ENCODE measurements around the gene NSG1. TPM values are rescaled to one million over a fixed set of nuclear protein-coding genes. Genes with fewer than 3 reads are reported as not detected.
"Not testable (repeated sequence)": the region's sequence is repeated elsewhere in the genome, so short reads cannot be mapped to it uniquely, and the experiment has no call there.

The NSG1 gene
- polyA plus RNA-seq, 4 donors: 0.27 to 12.2 (median 8.2) TPM; not detected in 1

DNA sequence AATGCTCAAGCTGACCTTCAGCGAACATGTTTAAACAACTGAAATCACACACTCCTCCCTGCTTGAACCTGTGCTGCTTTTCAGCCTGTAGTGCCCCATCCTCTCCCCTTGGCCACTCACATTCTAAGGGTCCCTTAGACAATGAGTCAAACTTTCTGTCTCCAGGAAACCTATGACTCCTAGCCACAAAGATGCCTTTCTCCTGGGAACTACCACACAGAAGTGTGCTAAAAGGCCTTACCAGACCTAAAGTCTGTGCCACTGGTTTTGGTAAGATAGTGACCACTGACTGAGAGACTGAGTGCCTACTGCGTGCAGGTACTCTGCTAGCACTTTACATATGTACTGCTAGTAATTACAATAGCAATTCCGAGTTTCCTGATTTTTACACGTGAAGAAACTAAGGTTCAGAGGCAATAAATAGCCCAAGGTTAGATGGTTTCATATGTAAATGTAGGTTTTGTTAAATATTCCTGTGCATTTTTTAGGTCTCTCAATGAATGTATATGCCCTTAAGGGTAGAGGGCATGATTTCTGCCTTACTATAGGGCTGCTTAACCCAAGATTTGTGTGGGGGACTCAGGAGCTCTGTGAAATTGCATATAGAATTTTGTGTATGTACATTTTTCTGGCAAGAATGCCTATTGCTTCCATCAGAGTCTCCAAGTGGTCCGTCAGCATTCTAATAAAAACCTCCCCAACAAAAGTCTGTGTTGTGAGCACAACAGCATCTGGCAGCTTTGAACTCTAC, 71.1 kb downstream of the NSG1 start:
- no peak for FAIRE-seq

DNA sequence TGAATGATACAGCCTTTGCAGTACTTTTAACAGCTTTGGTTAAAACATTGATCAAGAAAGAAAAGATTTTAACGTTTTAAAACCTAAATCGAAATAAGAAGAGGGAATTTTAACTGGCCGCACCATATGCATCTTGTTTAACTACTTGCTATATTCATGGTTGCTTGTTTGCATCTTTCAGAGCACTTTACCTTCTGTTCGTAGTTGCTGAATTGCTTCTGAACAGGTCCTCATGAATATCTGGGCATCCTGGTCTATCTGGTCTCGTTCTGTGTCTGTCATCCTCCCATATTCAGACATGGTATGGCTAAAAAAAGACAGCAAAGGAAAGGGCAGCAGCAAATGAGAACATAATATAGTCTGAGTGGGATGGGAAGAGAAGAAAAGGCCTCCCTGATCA, 72.3 kb downstream of the NSG1 start:
- WGBS, 3 donors: 89 to 96% (median 94%) methylated on average over 5 of the region's 5 CpGs
- Histone ChIP-seq H3K27ac (ENCODE audit: low read depth in 1 of 3, low read length in 2 of 3) (no peak overlapping the region), H3K4me3 (ENCODE audit: low read depth in 1 of 3, low read length in 3 of 3) (no peak overlapping the region), H3K4me1 (ENCODE audit: control insufficient read depth in 3 of 3, insufficient read depth in 2 of 3, low read depth in 1 of 3, low read length in 2 of 3) (no peaks in the 10 kb centered on the region), H3K27me3 (ENCODE audit: control insufficient read depth in 3 of 3, insufficient read depth in 3 of 3, low read length in 3 of 3) (no peaks in the 10 kb centered on the region), H3K9me3 (ENCODE audit: control insufficient read depth in 2 of 2, insufficient read depth in 1 of 2, low read depth in 1 of 2, low read length in 1 of 2) (no peaks in the 10 kb centered on the region), H3K36me3 (ENCODE audit: control insufficient read depth in 3 of 3, insufficient read depth in 2 of 3, low read depth in 1 of 3, low read length in 3 of 3) (peaks cover 4 to 20% (median 10%) of the 10 kb centered on the region in 3 donors)
- FAIRE-seq (no peak), DNase-seq (no peak)

More for the DNA sequence above, 71.1 kb downstream of the NSG1 start:
- no peak overlapping the region for H3K4me3 ChIP-seq (ENCODE audit: low read depth in 1 of 3, low read length in 3 of 3)
- H3K36me3 ChIP-seq (ENCODE audit: control insufficient read depth in 3 of 3, insufficient read depth in 2 of 3, low read depth in 1 of 3, low read length in 3 of 3): peaks cover 4 to 20% (median 12%) of the 10 kb centered on the region in 3 donors
- no peak for DNase-seq
- H3K27ac ChIP-seq (ENCODE audit: low read depth in 1 of 3, low read length in 2 of 3): no peak overlapping the region
- H3K9me3 ChIP-seq (ENCODE audit: control insufficient read depth in 2 of 2, insufficient read depth in 1 of 2, low read depth in 1 of 2, low read length in 1 of 2): no peaks in the 10 kb centered on the region
- WGBS, 3 donors: 74 to 88% (median 82%) methylated on average over 5 of the region's 5 CpGs
- no peaks in the 10 kb centered on the region for H3K27me3 ChIP-seq (ENCODE audit: control insufficient read depth in 3 of 3, insufficient read depth in 3 of 3, low read length in 3 of 3)
- no peaks in the 10 kb centered on the region for H3K4me1 ChIP-seq (ENCODE audit: control insufficient read depth in 3 of 3, insufficient read depth in 2 of 3, low read depth in 1 of 3, low read length in 2 of 3)

DNA sequence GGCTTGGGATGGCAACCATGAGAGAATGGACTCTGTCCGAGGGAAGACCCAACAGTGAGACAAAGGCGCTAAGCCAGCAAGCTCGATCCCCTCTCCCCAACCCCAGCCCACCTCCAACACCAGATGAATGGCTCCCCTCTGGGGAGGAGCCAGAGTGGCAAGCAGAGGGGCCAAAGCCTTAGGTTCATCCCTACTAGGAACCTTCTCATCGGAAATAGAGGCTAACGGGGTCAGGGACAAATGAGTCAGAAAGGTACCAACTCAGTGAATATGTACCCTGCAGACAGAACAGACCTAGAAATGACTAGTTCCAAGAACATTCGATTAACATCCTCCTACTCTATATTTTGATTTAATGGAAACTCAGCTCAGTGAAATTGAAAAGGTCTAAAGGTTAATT, 73.9 kb downstream of the NSG1 start:
- FAIRE-seq (no peak), DNase-seq (no peak)
- Histone ChIP-seq H3K4me1 (ENCODE audit: control insufficient read depth in 3 of 3, insufficient read depth in 2 of 3, low read depth in 1 of 3, low read length in 2 of 3) (no peaks in the 10 kb centered on the region), H3K27ac (ENCODE audit: low read depth in 1 of 3, low read length in 2 of 3) (no peak overlapping the region), H3K27me3 (ENCODE audit: control insufficient read depth in 3 of 3, insufficient read depth in 3 of 3, low read length in 3 of 3) (no peaks in the 10 kb centered on the region), H3K4me3 (ENCODE audit: low read depth in 1 of 3, low read length in 3 of 3) (no peak overlapping the region), H3K9me3 (ENCODE audit: control insufficient read depth in 2 of 2, insufficient read depth in 1 of 2, low read depth in 1 of 2, low read length in 1 of 2) (no peaks in the 10 kb centered on the region), H3K36me3 (ENCODE audit: control insufficient read depth in 3 of 3, insufficient read depth in 2 of 3, low read depth in 1 of 3, low read length in 3 of 3) (peaks cover 4 to 15% (median 12%) of the 10 kb centered on the region in 3 donors)
- WGBS, 3 donors: 86 to 93% (median 87%) methylated on average over 6 of the region's 6 CpGs

DNA sequence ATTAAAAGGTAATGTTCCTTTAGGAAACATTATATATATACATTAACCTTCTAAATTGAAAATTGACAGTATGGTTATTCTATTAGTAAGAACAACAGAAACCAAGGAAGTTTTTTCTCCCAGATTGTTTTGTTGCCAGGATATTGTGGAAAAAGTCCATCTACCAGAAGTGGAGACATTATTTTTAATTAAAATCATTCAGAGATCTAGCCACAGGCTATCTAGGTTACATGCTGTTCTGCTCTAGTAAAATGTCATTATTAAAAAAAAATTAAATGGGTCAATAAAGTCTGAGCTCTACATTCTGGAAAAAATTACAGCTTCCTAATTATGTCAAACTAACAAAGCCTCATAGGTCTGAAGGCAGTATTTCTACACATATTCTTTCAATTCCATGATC, 74.3 kb downstream of the NSG1 start:
- DNase-seq (no peak), FAIRE-seq (no peak)
- Histone ChIP-seq H3K4me3 (ENCODE audit: low read depth in 1 of 3, low read length in 3 of 3) (no peak overlapping the region), H3K9me3 (ENCODE audit: control insufficient read depth in 2 of 2, insufficient read depth in 1 of 2, low read depth in 1 of 2, low read length in 1 of 2) (peaks cover 0 to 2% of the 10 kb centered on the region in 2 donors), H3K27me3 (ENCODE audit: control insufficient read depth in 3 of 3, insufficient read depth in 3 of 3, low read length in 3 of 3) (no peaks in the 10 kb centered on the region), H3K27ac (ENCODE audit: low read depth in 1 of 3, low read length in 2 of 3) (peak overlapping the region in 1 of 3 donors; percentile 79), H3K4me1 (ENCODE audit: control insufficient read depth in 3 of 3, insufficient read depth in 2 of 3, low read depth in 1 of 3, low read length in 2 of 3) (no peaks in the 10 kb centered on the region), H3K36me3 (ENCODE audit: control insufficient read depth in 3 of 3, insufficient read depth in 2 of 3, low read depth in 1 of 3, low read length in 3 of 3) (peaks cover 4 to 14% (median 12%) of the 10 kb centered on the region in 3 donors)

DNA sequence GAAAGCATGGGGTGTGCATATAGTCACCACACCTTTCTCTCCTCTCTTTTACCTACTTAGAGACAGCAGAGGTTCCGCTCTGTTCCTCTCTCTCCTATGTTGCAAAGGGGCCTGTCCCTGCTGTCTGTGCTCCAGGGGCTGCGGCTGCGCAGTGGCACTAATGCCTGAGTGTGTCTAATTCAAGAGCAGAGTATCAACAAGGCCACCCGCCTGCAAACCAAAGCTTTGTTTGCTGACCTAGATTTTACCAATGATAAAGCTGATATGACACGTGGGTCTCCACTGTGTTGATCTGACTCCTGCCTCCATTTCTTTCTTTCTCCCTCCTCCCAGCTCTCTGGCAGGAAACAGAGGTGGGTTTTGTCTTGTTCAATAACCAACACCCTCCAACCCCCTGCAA, 74.9 kb downstream of the NSG1 start:
- H3K27ac ChIP-seq (ENCODE audit: low read depth in 1 of 3, low read length in 2 of 3): peak overlapping the region in 1 of 3 donors; percentile 79
- H3K36me3 ChIP-seq (ENCODE audit: control insufficient read depth in 3 of 3, insufficient read depth in 2 of 3, low read depth in 1 of 3, low read length in 3 of 3): peaks cover 4 to 14% (median 12%) of the 10 kb centered on the region in 3 donors
- 59 to 70% (median 66%) methylated on average over 5 of the region's 5 CpGs for WGBS, 3 donors
- peaks cover 0 to 2% of the 10 kb centered on the region in 2 donors for H3K9me3 ChIP-seq (ENCODE audit: control insufficient read depth in 2 of 2, insufficient read depth in 1 of 2, low read depth in 1 of 2, low read length in 1 of 2)
- no peaks in the 10 kb centered on the region for H3K27me3 ChIP-seq (ENCODE audit: control insufficient read depth in 3 of 3, insufficient read depth in 3 of 3, low read length in 3 of 3)
- H3K4me3 ChIP-seq (ENCODE audit: low read depth in 1 of 3, low read length in 3 of 3): no peak overlapping the region
- DNase-seq: peak in 1 of 2 donors; percentile 36
- no peak for FAIRE-seq
- H3K4me1 ChIP-seq (ENCODE audit: control insufficient read depth in 3 of 3, insufficient read depth in 2 of 3, low read depth in 1 of 3, low read length in 2 of 3): no peaks in the 10 kb centered on the region

DNA sequence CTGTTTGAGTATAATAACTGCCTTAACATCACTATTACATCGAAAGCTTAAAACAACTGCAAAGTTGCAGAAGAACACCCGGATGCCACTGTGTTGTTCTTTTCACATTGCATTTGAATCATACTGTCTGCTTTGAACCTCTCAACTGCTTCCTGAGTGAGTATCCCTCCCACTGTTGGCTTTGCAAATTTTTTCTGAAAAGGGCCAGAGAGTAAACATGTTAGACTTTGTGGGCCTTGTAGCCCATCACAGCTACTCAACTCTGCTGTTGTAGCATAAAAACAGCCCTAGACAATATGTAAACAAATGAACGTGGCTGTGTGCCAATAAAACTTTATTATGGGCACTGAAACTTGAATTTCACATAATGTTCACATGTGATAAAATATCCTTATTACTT, 76.1 kb downstream of the NSG1 start:
- Histone ChIP-seq H3K27me3 (ENCODE audit: control insufficient read depth in 3 of 3, insufficient read depth in 3 of 3, low read length in 3 of 3) (no peaks in the 10 kb centered on the region), H3K4me1 (ENCODE audit: control insufficient read depth in 3 of 3, insufficient read depth in 2 of 3, low read depth in 1 of 3, low read length in 2 of 3) (no peaks in the 10 kb centered on the region), H3K9me3 (ENCODE audit: control insufficient read depth in 2 of 2, insufficient read depth in 1 of 2, low read depth in 1 of 2, low read length in 1 of 2) (peaks cover 0 to 2% of the 10 kb centered on the region in 2 donors), H3K27ac (ENCODE audit: low read depth in 1 of 3, low read length in 2 of 3) (peak overlapping the region in 1 of 3 donors; percentile 75), H3K4me3 (ENCODE audit: low read depth in 1 of 3, low read length in 3 of 3) (no peak overlapping the region), H3K36me3 (ENCODE audit: control insufficient read depth in 3 of 3, insufficient read depth in 2 of 3, low read depth in 1 of 3, low read length in 3 of 3) (peaks cover 9 to 16% (median 9%) of the 10 kb centered on the region in 3 donors)
- FAIRE-seq (no peak), DNase-seq (no peak)
- 56 to 67% (median 58%) methylated on average over 3 of the region's 3 CpGs for WGBS, 3 donors

DNA sequence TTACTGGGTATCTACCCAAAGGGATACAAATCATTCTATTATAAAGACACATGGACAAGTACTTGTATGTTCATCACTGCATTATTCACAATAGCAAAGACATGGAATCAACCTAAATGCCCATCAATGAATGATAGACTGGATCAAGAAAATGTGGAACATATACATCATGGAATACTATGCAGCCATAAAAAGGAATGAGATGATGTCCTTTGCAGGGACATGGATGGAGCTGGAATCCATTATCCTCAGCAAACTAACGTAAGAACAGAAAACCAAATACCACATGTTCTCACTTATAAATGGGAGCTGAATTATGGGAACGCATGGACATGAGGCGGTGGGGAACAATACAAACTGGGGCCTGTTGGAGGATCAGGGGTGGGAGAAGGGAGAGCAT, 78.3 kb downstream of the NSG1 start:
- H3K4me3 ChIP-seq (ENCODE audit: low read depth in 1 of 3, low read length in 3 of 3); H3K27ac ChIP-seq (ENCODE audit: low read depth in 1 of 3, low read length in 2 of 3); H3K9me3 ChIP-seq (ENCODE audit: control insufficient read depth in 2 of 2, insufficient read depth in 1 of 2, low read depth in 1 of 2, low read length in 1 of 2); H3K27me3 ChIP-seq (ENCODE audit: control insufficient read depth in 3 of 3, insufficient read depth in 3 of 3, low read length in 3 of 3); FAIRE-seq; H3K4me1 ChIP-seq (ENCODE audit: control insufficient read depth in 3 of 3, insufficient read depth in 2 of 3, low read depth in 1 of 3, low read length in 2 of 3); DNase-seq: not testable (repeated sequence)
- H3K36me3 ChIP-seq (ENCODE audit: control insufficient read depth in 3 of 3, insufficient read depth in 2 of 3, low read depth in 1 of 3, low read length in 3 of 3): peaks cover 6 to 32% (median 9%) of the 10 kb centered on the region in 3 donors
- 98 to 99% (median 99%) methylated on average over 3 of the region's 3 CpGs for WGBS, 3 donors
